Upper lobe of left lung (tissue), 6 donors: ENCODE data around the gene PTGDR. TPM values are rescaled to one million over a fixed set of nuclear protein-coding genes. Genes with fewer than 3 reads are reported as not detected.

Source experiments
- ATAC-seq, 2 donors: fragments of 200-7000 bp; cut with Tn5 transposase; one replicate each; pipeline ENCODE4 v1.9.1; 2022; ENCODE audit warnings: mild to moderate bottlenecking in 2 of 2, moderate library complexity in 2 of 2; ENCODE audit not compliant: low FRiP score in 2 of 2
- DNase-seq, 2 donors: peaks; one replicate each; pipeline ENCODE4 v3.0.0-alpha.2; 2019 to 2020
- H3K27ac ChIP-seq, 4 donors: fragments of 200-600 bp; sonication (generic); one replicate each; pipeline ENCODE4 v1.5.1; 2016 to 2019
- H3K27me3 ChIP-seq, 4 donors: fragments of 200-600 bp; sonication (generic); one replicate each; pipeline ENCODE4 v1.5.1; 2017 to 2019
- H3K36me3 ChIP-seq, 4 donors: fragments of 200-600 bp; sonication (generic); one replicate each; pipeline ENCODE4 v1.5.1; 2016 to 2019
- H3K4me1 ChIP-seq, 4 donors: fragments of 200-600 bp; sonication (generic); one replicate each; pipeline ENCODE4 v1.5.1; 2018 to 2019
- H3K4me3 ChIP-seq, 4 donors: fragments of 200-600 bp; sonication (generic); one replicate each; pipeline ENCODE4 v1.5.1; 2017 to 2019; ENCODE audit warnings: mild to moderate bottlenecking in 2 of 4, moderate library complexity in 1 of 4
- H3K9me3 ChIP-seq, 4 donors: fragments of 200-600 bp; sonication (generic); one replicate each; pipeline ENCODE4 v1.5.1; 2018 to 2019
- EP300 ChIP-seq, 4 donors: sonication (generic); formaldehyde crosslinking; IDR thresholded peaks; one replicate each; pipeline ENCODE4 v1.5.1; 2017; ENCODE audit warnings: antibody characterized with exemption in 4 of 4, control low read depth in 2 of 4
- POLR2A ChIP-seq, 4 donors: fragments of 450-650 bp; IDR thresholded peaks; one replicate each; pipeline ENCODE4 v1.5.1; 2016 to 2017; ENCODE audit warnings: antibody characterized with exemption in 4 of 4, mild to moderate bottlenecking in 2 of 4
- POLR2AphosphoS5 ChIP-seq, 2 donors: sonication (generic); formaldehyde crosslinking; IDR thresholded peaks; one replicate each; pipeline ENCODE4 v1.5.1; 2017; ENCODE audit warnings: antibody characterized with exemption in 2 of 2
- WGBS, 2 donors: methylation state at CpG; one replicate each; pipeline ENCODE4 v1.1.5; 2017 to 2018; 5-methylcytosine and 5-hydroxymethylcytosine counted together
- total RNA-seq, 6 donors: library from RNA; depleted of rRNA in 4 of 6; stranded (reverse); fragments of >200 nt in 4 of 6; gene quantifications; one replicate each; pipeline versions ENCODE4 v1.1.0 to v1.2.1, GENCODE V29; 2016 to 2021
- TF ChIP-seq, protein P1 (sequence below), 6 experiments: fragments of 450-650 bp in 4 of 6; fragments of 200-600 bp in 2 of 6; sonication (generic) in 2 of 6; IDR thresholded peaks; one replicate each; pipeline ENCODE4 v1.5.1; 2016 to 2019; ENCODE audit warnings: antibody characterized with exemption in 6 of 6
- donor health status: DM: no; HTN: no; CAD: no; lungs with moderate emphysema.
- donor health status: DM: no; HTN: yes; CAD: no; lungs with severe emphysema.

Gene PTGDR
- total RNA-seq, 6 donors from 2014 or later = 1.0 to 3.0 (median 1.7) TPM

DNA sequence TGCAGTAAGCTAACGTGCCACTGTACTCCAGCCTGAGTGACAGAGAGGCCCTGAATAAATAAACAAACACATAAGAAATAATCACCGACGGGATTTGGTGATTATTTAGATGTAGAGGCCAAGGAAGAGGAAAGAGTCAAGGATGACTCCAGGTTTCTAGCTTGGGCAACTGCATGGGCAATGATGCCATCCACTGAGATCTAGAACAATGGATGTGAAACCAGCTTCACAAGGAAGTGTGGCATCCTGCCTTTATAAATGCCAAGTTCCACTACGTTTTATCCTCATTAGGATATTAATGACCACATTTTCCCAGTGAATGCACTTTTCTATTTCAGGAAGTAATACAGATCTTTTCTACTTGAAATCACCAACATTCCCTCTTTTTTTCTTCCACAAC is 35.7 kb downstream of the PTGDR start:
- Histone ChIP-seq H3K36me3 (no peaks in the 10 kb centered on the region), H3K4me1 (no peaks in the 10 kb centered on the region), H3K27ac (no peak overlapping the region), H3K9me3 (no peaks in the 10 kb centered on the region), H3K27me3 (no peaks in the 10 kb centered on the region), H3K4me3 (no peak overlapping the region)
- TF ChIP-seq POLR2A (IDR thresholded peaks at IDR 0.05) = no peak
- TF ChIP-seq, protein P1, sequence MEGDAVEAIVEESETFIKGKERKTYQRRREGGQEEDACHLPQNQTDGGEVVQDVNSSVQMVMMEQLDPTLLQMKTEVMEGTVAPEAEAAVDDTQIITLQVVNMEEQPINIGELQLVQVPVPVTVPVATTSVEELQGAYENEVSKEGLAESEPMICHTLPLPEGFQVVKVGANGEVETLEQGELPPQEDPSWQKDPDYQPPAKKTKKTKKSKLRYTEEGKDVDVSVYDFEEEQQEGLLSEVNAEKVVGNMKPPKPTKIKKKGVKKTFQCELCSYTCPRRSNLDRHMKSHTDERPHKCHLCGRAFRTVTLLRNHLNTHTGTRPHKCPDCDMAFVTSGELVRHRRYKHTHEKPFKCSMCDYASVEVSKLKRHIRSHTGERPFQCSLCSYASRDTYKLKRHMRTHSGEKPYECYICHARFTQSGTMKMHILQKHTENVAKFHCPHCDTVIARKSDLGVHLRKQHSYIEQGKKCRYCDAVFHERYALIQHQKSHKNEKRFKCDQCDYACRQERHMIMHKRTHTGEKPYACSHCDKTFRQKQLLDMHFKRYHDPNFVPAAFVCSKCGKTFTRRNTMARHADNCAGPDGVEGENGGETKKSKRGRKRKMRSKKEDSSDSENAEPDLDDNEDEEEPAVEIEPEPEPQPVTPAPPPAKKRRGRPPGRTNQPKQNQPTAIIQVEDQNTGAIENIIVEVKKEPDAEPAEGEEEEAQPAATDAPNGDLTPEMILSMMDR (IDR thresholded peaks at IDR 0.05) = no peak
- no peak for TF ChIP-seq POLR2AphosphoS5 (IDR thresholded peaks at IDR 0.05)
- no peak for TF ChIP-seq EP300 (IDR thresholded peaks at IDR 0.05)
- WGBS, 2 donors = 48 to 71% methylated on average over 4 of the region's 4 CpGs
- DNase-seq = no peak
- no peak for ATAC-seq

DNA sequence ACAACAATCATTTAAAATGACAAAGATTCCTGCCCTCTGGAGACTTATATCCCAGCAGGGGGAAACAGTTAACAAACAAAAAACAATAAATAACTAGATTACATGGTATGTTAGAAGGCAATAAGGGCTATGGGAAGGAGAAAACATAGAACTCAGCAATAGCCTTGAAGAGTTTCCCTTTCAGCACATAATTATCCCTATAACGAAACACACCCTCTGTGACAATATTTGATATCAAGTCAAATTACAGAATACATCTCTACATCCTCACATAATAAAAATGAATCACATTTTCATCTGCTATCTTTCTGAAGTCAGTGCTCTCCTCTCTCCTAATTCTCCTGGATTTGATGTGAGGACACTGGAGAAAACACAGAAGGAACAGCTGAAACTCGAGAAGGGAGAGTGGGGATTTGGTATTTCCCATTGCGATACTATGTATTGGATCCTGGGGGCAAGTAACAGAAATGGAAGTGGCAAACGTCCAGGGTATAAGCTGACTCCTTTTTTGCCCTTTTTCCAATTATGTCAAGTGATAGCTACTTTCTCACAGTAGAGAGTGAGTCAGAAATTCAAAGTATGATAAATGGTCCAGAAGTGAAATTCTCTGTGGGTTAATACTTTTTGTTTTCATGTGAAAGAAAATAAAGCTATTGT is 36.9 kb downstream of the PTGDR start:
- no peak for ATAC-seq
- no peak overlapping the region for H3K4me3 ChIP-seq
- no peak for DNase-seq
- no peaks in the 10 kb centered on the region for H3K36me3 ChIP-seq
- no peak for TF ChIP-seq POLR2AphosphoS5 (IDR thresholded peaks at IDR 0.05)
- TF ChIP-seq, protein P1 (IDR thresholded peaks at IDR 0.05) = no peak
- TF ChIP-seq POLR2A (IDR thresholded peaks at IDR 0.05) = no peak
- TF ChIP-seq EP300 (IDR thresholded peaks at IDR 0.05) = no peak
- no peaks in the 10 kb centered on the region for H3K27me3 ChIP-seq
- H3K27ac ChIP-seq = no peak overlapping the region
- 81 to 84% methylated on average over 4 of the region's 4 CpGs for WGBS, 2 donors
- no peaks in the 10 kb centered on the region for H3K9me3 ChIP-seq
- H3K4me1 ChIP-seq = no peaks in the 10 kb centered on the region

DNA sequence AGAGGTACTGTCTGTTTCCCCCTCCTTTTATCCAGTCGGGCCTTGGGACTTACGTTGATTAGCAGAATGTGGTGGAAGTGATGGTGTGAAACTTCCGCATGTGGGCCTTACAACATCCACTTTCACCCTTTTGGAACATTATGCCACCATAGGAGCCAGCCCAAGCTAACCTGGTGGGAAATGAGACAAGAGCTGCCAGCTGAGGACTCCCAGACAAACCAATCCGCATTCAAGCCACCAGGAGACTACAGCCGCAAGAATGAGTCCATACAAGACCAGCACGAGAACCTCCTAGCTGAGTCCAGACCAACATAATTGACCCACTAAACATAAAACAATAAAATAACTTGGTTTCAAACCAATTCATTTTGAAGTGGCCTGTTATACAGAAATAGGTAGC is 37.5 kb downstream of the PTGDR start:
- H3K4me3 ChIP-seq = no peak overlapping the region
- no peak overlapping the region for H3K27ac ChIP-seq
- no peaks in the 10 kb centered on the region for H3K36me3 ChIP-seq
- ATAC-seq = no peak
- WGBS, 2 donors = 84 to 85% methylated on average over 6 of the region's 6 CpGs
- H3K9me3 ChIP-seq = no peaks in the 10 kb centered on the region
- TF ChIP-seq POLR2A (IDR thresholded peaks at IDR 0.05) (no peak), EP300 (IDR thresholded peaks at IDR 0.05) (no peak), POLR2AphosphoS5 (IDR thresholded peaks at IDR 0.05) (no peak)
- TF ChIP-seq, protein P1 (IDR thresholded peaks at IDR 0.05) = no peak
- H3K27me3 ChIP-seq = no peaks in the 10 kb centered on the region
- no peak for DNase-seq
- no peaks in the 10 kb centered on the region for H3K4me1 ChIP-seq

DNA sequence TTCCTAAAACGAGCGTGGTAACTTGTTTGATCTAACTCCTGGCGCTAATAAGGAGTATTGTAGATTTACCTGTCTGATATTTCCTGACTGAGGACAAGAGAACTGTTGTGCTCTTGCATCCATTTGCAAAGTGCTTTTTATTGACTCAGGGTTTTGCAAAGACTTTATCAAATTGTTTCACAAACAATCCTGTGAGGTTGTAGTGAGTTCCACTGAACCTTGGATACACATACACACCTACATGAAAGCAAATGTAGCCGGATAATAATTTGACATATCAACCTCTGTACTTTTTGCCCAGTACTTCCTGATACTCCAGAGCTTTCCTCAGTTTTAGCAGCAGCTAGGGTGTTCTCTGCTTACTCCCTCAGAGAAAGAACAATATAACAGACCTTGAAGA is 39.9 kb downstream of the PTGDR start:
- Histone ChIP-seq H3K4me1 (peaks cover 0 to 11% (median 5%) of the 10 kb centered on the region in 4 donors), H3K9me3 (no peaks in the 10 kb centered on the region), H3K36me3 (no peaks in the 10 kb centered on the region), H3K27ac (no peak overlapping the region), H3K27me3 (no peaks in the 10 kb centered on the region), H3K4me3 (no peak overlapping the region)
- DNase-seq (no peak), ATAC-seq (no peak)
- WGBS, 2 donors = 59 to 66% methylated on average over 4 of the region's 4 CpGs
- TF ChIP-seq POLR2AphosphoS5 (IDR thresholded peaks at IDR 0.05) = no peak

DNA sequence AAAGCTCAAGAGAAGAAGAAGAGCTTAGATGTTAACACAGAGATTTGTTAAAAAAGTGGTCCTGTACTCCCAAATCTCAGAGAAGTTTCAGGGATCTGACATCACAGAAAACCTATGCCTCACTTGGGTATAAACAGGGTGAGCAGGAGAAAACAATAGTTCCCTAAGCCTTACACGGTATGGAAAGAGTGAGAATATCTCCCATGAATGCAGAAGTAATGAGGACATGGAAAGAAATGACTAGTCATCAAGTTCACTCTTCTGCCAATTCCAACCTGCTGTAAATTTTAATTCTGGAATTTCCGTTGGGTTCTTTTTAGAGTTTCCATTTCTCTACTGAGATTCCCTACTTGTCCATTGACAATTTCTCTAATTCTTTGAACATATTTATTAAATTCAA is 40.4 kb downstream of the PTGDR start:
- H3K4me3 ChIP-seq = no peak overlapping the region
- WGBS, 2 donors = 67 to 81% methylated on average over 2 of the region's 2 CpGs
- H3K9me3 ChIP-seq = no peaks in the 10 kb centered on the region
- H3K27me3 ChIP-seq = no peaks in the 10 kb centered on the region
- H3K36me3 ChIP-seq = no peaks in the 10 kb centered on the region
- H3K27ac ChIP-seq = no peak overlapping the region
- DNase-seq = no peak
- TF ChIP-seq EP300 (IDR thresholded peaks at IDR 0.05) = no peak
- TF ChIP-seq, protein P1 (IDR thresholded peaks at IDR 0.05) = no peak
- no peak for TF ChIP-seq POLR2AphosphoS5 (IDR thresholded peaks at IDR 0.05)
- no peak for TF ChIP-seq POLR2A (IDR thresholded peaks at IDR 0.05)
- H3K4me1 ChIP-seq = peaks cover 0 to 11% (median 7%) of the 10 kb centered on the region in 4 donors
- ATAC-seq = no peak
